Measurements from ENCODE around the gene EXOSC9. TPM values are rescaled to one million over a fixed set of nuclear protein-coding genes. Genes with fewer than 3 reads are reported as not detected.

EXOSC9 gene
- total RNA-seq, 1 experiment from 2014 or later: 50.0 TPM

- CTCF ChIA-PET: no interaction called here
These were observed 37.0 kb downstream of the EXOSC9 start for GRCh38 chr4:121838136-121838535.

GRCh38 chr4:121842862-121843261 is 41.7 kb downstream of the EXOSC9 start:
- TF ChIP-seq PRRX2 (CRISPR knock-in tag; IDR thresholded peaks at IDR 0.05): no peak
- no peak for TF ChIP-seq NR2C2 (CRISPR knock-in tag; IDR thresholded peaks at IDR 0.05)
- TF ChIP-seq RORB (CRISPR knock-in tag; IDR thresholded peaks at IDR 0.05): no peak
- no peak for TF ChIP-seq ERG (CRISPR knock-in tag; IDR thresholded peaks at IDR 0.05)
- TF ChIP-seq FOXJ3 (CRISPR knock-in tag; IDR thresholded peaks at IDR 0.05; ENCODE audit: borderline replicate concordance): no peak
- no peak for TF ChIP-seq CREM (CRISPR knock-in tag; IDR thresholded peaks at IDR 0.05)
- no peak for TF ChIP-seq ZNF671 (CRISPR knock-in tag; IDR thresholded peaks at IDR 0.05)
- no peak for TF ChIP-seq ESRRA (CRISPR knock-in tag; IDR thresholded peaks at IDR 0.05; ENCODE audit: borderline replicate concordance)
- no peak for TF ChIP-seq ZNF232 (CRISPR knock-in tag; IDR thresholded peaks at IDR 0.05)
- no peak for TF ChIP-seq RELA (CRISPR knock-in tag; IDR thresholded peaks at IDR 0.05; ENCODE audit: borderline replicate concordance)
- no peak for TF ChIP-seq PREB (CRISPR knock-in tag; IDR thresholded peaks at IDR 0.05; ENCODE audit: borderline replicate concordance)
- no peak for TF ChIP-seq ZNF138 (CRISPR knock-in tag; conservative IDR thresholded peaks at IDR 0.05)
- no peak for TF ChIP-seq KAT7 (CRISPR knock-in tag; IDR thresholded peaks at IDR 0.05; ENCODE audit: borderline replicate concordance)
- POLR2A ChIA-PET: no interaction called here
- H3K4me3 Mint-ChIP-seq: no peak overlapping the region
- no peaks in the 10 kb centered on the region for H3K4me1 Mint-ChIP-seq
- no peak for ATAC-seq
- H3K36me3 Mint-ChIP-seq: peaks cover 15% of the 10 kb centered on the region
- H3K27ac Mint-ChIP-seq: no peak overlapping the region
- H3K9me3 Mint-ChIP-seq: peaks cover 5% of the 10 kb centered on the region; the same call in 1 of the 2 replicates
- H3K27me3 Mint-ChIP-seq (ENCODE audit: low read depth): no peaks in the 10 kb centered on the region
- CTCF ChIA-PET: no interaction called here
- no peak for DNase-seq (ENCODE audit: low spot score)

More at GRCh38 chr4:121838136-121838535, 37.0 kb downstream of the EXOSC9 start:
- Mint-ChIP-seq H3K27ac (no peak overlapping the region), H3K9me3 (peaks cover 5% of the 10 kb centered on the region; the same call in 1 of the 2 replicates), H3K36me3 (peaks cover 15% of the 10 kb centered on the region), H3K4me1 (no peaks in the 10 kb centered on the region), H3K27me3 (ENCODE audit: low read depth) (no peaks in the 10 kb centered on the region), H3K4me3 (no peak overlapping the region)
- DNase-seq (ENCODE audit: low spot score): no peak
- POLR2A ChIA-PET: no interaction called here
- ATAC-seq: no peak
- TF ChIP-seq ETV6 (CRISPR knock-in tag; IDR thresholded peaks at IDR 0.05) (no peak), ZNF512 (CRISPR knock-in tag; IDR thresholded peaks at IDR 0.05; ENCODE audit: borderline replicate concordance) (no peak), SMAD3 (CRISPR knock-in tag; IDR thresholded peaks at IDR 0.05; ENCODE audit: borderline replicate concordance) (no peak), TCF7 (CRISPR knock-in tag; IDR thresholded peaks at IDR 0.05; ENCODE audit: low read depth) (no peak), SOX15 (CRISPR knock-in tag; IDR thresholded peaks at IDR 0.05) (no peak), ZSCAN18 (CRISPR knock-in tag; IDR thresholded peaks at IDR 0.05) (no peak), E2F5 (CRISPR knock-in tag; IDR thresholded peaks at IDR 0.05) (no peak)

Data from WTC11 (cell line).